K562 (cell line): ENCODE measurements around the gene CASKIN1. TPM values are rescaled to one million over a fixed set of nuclear protein-coding genes. Genes with fewer than 3 reads are reported as not detected.
A peak's percentile ranks its signal among the peaks of the same experiment; 100 is the strongest.

ENCODE experiments used
- CBX5 ChIP-seq: IDR thresholded peaks from 2 replicates; pipeline ENCODE4 v1.6.1; 2014; ENCODE audit warnings: low read depth, borderline replicate concordance
- CEBPG ChIP-seq, 3 experiments: fragments of 200-800 bp in 1 of 3; sonication (Bioruptor generic) in 1 of 3; sonication (generic) in 1 of 3; formaldehyde crosslinking in 1 of 3; IDR thresholded peaks in 2 of 3; conservative IDR thresholded peaks in 1 of 3; 2 replicates each; pipeline versions ENCODE4 v1.6.1 to v1.8.0; 2016 to 2022; ENCODE audit warnings: missing compliant biosample characterization in 2 of 3, missing genetic modification characterization in 2 of 3, mild to moderate bottlenecking in 1 of 3, missing genetic modification reagents in 1 of 3
- ERF ChIP-seq: fragments of 450-650 bp; formaldehyde crosslinking; IDR thresholded peaks from 2 replicates; pipeline ENCODE4 v1.4.0; 2020; ENCODE audit warnings: mild to moderate bottlenecking, mixed read lengths
- HMG20B ChIP-seq: fragments of 250-450 bp; sonication (Bioruptor Pico); IDR thresholded peaks from 2 replicates; pipeline ENCODE4 v1.5.0; 2021; ENCODE audit warnings: mild to moderate bottlenecking
- SIRT6 ChIP-seq: IDR thresholded peaks from one replicate; pipeline ENCODE4 v1.6.1; 2012; ENCODE audit warnings: low read depth, mild to moderate bottlenecking, control low read depth, inconsistent platforms, low read length, moderate library complexity
- ZBTB7A ChIP-seq: IDR thresholded peaks from 2 replicates; pipeline ENCODE4 v1.6.1; 2011; ENCODE audit warnings: low read depth, mild to moderate bottlenecking, low read length, moderate library complexity, borderline replicate concordance; ENCODE audit not compliant: control insufficient read depth
- ZNF76 ChIP-seq: fragments of 250-450 bp; sonication (Bioruptor Pico); IDR thresholded peaks from 2 replicates; pipeline ENCODE4 v1.4.0; 2020; ENCODE audit warnings: mild to moderate bottlenecking, moderate library complexity, borderline replicate concordance
- polyA plus RNA-seq, 8 experiments: library from polyadenylated mRNA; depleted of rRNA in 4 of 8; stranded (reverse) in 5 of 8; unstranded in 3 of 8; fragments of >200 nt; fragmentation: Nextera tagmentation in 2 of 8; fragmentation: Illumina TruSeq in 1 of 8; extraction: Ambion mirVana in 2 of 8; extraction: Trizol in 1 of 8; gene quantifications; 2 replicates each; pipeline versions ENCODE4 v1.2.1 to v1.2.3, GENCODE V29; 2011 to 2014; ENCODE audit warnings: inconsistent platforms in 1 of 8, missing spikeins in 1 of 8
- total RNA-seq, 7 experiments: library from RNA; depleted of rRNA in 6 of 7; stranded (reverse); fragments of >200 nt in 6 of 7; fragmentation: Illumina TruSeq in 2 of 7; extraction: Trizol in 2 of 7; gene quantifications; 2 replicates each; pipeline versions ENCODE4 v1.2.1 to v1.2.3, GENCODE V29; 2011 to 2021; ENCODE audit warnings: low replicate concordance in 1 of 7
- TF ChIP-seq, protein P1 (sequence below): fragments of 450-650 bp; IDR thresholded peaks from 2 replicates; pipeline ENCODE4 v1.6.1; 2016; ENCODE audit warnings: mild to moderate bottlenecking, moderate library complexity
- TF ChIP-seq, protein P2 (sequence below): IDR thresholded peaks from 2 replicates; pipeline ENCODE4 v1.6.1; 2014; ENCODE audit warnings: antibody characterized with exemption
- TF ChIP-seq, protein P3 (sequence below): fragments of 250-450 bp; sonication (Bioruptor Pico); IDR thresholded peaks from 2 replicates; pipeline ENCODE4 v1.4.0; 2020; ENCODE audit warnings: mild to moderate bottlenecking
- TF ChIP-seq, protein P4 (sequence below), 2 experiments: fragments of 450-650 bp in 1 of 2; sonication (generic) in 1 of 2; formaldehyde crosslinking in 1 of 2; IDR thresholded peaks in 1 of 2; conservative IDR thresholded peaks in 1 of 2; 2 replicates each; pipeline versions ENCODE4 v1.6.1 to v1.8.1; 2016 to 2023; ENCODE audit warnings: mild to moderate bottlenecking in 2 of 2, moderate library complexity in 2 of 2, inconsistent platforms in 1 of 2, missing genetic modification reagents in 1 of 2

CASKIN1 gene
- total and polyA plus RNA-seq, 9 of the 15 experiments (the other 6 are each of a cell fraction or from before 2014, with no cell fraction given): 0.15 to 4.5 (median 1.5) TPM; not detected in 2

DNA sequence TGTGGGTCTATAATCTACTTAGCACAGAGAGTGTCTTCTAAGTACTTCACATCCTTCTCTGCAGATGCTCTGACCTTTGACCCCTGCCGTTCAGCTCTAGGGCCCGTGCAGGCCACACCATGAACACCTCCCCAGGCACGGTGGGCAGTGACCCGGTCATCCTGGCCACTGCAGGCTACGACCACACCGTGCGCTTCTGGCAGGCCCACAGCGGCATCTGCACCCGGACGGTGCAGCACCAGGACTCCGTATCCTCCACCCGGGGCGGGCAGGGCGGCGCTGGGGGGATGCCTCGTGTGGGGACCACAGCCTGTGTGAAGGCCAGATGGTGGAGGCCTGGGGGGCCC lies 9.5 kb upstream of the CASKIN1 start (continued):
- TF ChIP-seq, protein P1, sequence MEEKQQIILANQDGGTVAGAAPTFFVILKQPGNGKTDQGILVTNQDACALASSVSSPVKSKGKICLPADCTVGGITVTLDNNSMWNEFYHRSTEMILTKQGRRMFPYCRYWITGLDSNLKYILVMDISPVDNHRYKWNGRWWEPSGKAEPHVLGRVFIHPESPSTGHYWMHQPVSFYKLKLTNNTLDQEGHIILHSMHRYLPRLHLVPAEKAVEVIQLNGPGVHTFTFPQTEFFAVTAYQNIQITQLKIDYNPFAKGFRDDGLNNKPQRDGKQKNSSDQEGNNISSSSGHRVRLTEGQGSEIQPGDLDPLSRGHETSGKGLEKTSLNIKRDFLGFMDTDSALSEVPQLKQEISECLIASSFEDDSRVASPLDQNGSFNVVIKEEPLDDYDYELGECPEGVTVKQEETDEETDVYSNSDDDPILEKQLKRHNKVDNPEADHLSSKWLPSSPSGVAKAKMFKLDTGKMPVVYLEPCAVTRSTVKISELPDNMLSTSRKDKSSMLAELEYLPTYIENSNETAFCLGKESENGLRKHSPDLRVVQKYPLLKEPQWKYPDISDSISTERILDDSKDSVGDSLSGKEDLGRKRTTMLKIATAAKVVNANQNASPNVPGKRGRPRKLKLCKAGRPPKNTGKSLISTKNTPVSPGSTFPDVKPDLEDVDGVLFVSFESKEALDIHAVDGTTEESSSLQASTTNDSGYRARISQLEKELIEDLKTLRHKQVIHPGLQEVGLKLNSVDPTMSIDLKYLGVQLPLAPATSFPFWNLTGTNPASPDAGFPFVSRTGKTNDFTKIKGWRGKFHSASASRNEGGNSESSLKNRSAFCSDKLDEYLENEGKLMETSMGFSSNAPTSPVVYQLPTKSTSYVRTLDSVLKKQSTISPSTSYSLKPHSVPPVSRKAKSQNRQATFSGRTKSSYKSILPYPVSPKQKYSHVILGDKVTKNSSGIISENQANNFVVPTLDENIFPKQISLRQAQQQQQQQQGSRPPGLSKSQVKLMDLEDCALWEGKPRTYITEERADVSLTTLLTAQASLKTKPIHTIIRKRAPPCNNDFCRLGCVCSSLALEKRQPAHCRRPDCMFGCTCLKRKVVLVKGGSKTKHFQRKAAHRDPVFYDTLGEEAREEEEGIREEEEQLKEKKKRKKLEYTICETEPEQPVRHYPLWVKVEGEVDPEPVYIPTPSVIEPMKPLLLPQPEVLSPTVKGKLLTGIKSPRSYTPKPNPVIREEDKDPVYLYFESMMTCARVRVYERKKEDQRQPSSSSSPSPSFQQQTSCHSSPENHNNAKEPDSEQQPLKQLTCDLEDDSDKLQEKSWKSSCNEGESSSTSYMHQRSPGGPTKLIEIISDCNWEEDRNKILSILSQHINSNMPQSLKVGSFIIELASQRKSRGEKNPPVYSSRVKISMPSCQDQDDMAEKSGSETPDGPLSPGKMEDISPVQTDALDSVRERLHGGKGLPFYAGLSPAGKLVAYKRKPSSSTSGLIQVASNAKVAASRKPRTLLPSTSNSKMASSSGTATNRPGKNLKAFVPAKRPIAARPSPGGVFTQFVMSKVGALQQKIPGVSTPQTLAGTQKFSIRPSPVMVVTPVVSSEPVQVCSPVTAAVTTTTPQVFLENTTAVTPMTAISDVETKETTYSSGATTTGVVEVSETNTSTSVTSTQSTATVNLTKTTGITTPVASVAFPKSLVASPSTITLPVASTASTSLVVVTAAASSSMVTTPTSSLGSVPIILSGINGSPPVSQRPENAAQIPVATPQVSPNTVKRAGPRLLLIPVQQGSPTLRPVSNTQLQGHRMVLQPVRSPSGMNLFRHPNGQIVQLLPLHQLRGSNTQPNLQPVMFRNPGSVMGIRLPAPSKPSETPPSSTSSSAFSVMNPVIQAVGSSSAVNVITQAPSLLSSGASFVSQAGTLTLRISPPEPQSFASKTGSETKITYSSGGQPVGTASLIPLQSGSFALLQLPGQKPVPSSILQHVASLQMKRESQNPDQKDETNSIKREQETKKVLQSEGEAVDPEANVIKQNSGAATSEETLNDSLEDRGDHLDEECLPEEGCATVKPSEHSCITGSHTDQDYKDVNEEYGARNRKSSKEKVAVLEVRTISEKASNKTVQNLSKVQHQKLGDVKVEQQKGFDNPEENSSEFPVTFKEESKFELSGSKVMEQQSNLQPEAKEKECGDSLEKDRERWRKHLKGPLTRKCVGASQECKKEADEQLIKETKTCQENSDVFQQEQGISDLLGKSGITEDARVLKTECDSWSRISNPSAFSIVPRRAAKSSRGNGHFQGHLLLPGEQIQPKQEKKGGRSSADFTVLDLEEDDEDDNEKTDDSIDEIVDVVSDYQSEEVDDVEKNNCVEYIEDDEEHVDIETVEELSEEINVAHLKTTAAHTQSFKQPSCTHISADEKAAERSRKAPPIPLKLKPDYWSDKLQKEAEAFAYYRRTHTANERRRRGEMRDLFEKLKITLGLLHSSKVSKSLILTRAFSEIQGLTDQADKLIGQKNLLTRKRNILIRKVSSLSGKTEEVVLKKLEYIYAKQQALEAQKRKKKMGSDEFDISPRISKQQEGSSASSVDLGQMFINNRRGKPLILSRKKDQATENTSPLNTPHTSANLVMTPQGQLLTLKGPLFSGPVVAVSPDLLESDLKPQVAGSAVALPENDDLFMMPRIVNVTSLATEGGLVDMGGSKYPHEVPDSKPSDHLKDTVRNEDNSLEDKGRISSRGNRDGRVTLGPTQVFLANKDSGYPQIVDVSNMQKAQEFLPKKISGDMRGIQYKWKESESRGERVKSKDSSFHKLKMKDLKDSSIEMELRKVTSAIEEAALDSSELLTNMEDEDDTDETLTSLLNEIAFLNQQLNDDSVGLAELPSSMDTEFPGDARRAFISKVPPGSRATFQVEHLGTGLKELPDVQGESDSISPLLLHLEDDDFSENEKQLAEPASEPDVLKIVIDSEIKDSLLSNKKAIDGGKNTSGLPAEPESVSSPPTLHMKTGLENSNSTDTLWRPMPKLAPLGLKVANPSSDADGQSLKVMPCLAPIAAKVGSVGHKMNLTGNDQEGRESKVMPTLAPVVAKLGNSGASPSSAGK: peak; percentile 35; the same call in 1 of the 2 replicates
- TF ChIP-seq ZNF76 (CRISPR knock-in tag) (no peak), CBX5 (no peak), ZBTB7A (no peak), CEBPG (CRISPR knock-in tag; IDR thresholded peaks at IDR 0.05) (no peak), CEBPG (tag; conservative IDR thresholded peaks at IDR 0.05 in 1 of 2, IDR thresholded peaks at IDR 0.05 in 1 of 2) (no peak), ERF (CRISPR knock-in tag) (no peak), HMG20B (CRISPR knock-in tag) (peak; percentile 73; the same call in 1 of the 2 replicates), SIRT6 (no peak)
- TF ChIP-seq, protein P2, sequence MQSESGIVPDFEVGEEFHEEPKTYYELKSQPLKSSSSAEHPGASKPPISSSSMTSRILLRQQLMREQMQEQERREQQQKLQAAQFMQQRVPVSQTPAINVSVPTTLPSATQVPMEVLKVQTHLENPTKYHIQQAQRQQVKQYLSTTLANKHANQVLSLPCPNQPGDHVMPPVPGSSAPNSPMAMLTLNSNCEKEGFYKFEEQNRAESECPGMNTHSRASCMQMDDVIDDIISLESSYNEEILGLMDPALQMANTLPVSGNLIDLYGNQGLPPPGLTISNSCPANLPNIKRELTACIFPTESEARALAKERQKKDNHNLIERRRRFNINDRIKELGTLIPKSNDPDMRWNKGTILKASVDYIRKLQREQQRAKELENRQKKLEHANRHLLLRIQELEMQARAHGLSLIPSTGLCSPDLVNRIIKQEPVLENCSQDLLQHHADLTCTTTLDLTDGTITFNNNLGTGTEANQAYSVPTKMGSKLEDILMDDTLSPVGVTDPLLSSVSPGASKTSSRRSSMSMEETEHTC: no peak
- TF ChIP-seq, protein P3, sequence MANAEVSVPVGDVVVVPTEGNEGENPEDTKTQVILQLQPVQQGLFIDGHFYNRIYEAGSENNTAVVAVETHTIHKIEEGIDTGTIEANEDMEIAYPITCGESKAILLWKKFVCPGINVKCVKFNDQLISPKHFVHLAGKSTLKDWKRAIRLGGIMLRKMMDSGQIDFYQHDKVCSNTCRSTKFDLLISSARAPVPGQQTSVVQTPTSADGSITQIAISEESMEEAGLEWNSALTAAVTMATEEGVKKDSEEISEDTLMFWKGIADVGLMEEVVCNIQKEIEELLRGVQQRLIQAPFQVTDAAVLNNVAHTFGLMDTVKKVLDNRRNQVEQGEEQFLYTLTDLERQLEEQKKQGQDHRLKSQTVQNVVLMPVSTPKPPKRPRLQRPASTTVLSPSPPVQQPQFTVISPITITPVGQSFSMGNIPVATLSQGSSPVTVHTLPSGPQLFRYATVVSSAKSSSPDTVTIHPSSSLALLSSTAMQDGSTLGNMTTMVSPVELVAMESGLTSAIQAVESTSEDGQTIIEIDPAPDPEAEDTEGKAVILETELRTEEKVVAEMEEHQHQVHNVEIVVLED (CRISPR knock-in tag): no peak
- TF ChIP-seq, protein P4, sequence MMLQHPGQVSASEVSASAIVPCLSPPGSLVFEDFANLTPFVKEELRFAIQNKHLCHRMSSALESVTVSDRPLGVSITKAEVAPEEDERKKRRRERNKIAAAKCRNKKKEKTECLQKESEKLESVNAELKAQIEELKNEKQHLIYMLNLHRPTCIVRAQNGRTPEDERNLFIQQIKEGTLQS (IDR thresholded peaks at IDR 0.05): no peak
- TF ChIP-seq, protein P4 (CRISPR knock-in tag; conservative IDR thresholded peaks at IDR 0.05): no peak
